ENCODE data around the gene TMTC1. TPM values are rescaled to one million over a fixed set of nuclear protein-coding genes. Genes with fewer than 3 reads are reported as not detected.

The TMTC1 gene
- polyA plus RNA-seq, 1 of the 3 experiments (the other 2 are of a cell fraction), result 0.13 TPM

DNA sequence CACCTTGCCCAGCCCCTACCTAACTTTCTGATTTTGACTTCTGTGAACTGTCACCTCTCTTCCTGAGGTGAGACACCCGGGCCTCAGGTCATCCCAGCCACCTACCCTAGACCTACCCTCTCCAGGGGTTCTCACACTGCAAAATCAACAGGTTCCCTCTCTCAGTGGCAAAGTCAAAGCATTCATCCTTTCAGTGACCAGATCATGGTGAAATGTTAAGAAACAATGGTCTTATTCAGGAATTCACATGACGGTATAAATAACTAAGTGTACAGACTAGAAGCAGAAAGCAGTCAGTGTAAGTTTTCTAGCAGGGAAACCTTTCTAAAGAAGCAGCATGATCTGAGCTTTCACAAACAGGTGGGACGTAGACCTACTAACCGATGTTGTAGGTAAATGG is 133.4 kb downstream of the TMTC1 start:
- Histone ChIP-seq H3K9ac (no peak overlapping the region), H3K9me3 (no peaks in the 10 kb centered on the region), H3F3A (replicated peaks; ENCODE audit: insufficient read depth) (no peaks in the 10 kb centered on the region), H2AFZ (ENCODE audit: low read depth) (no peak overlapping the region), H3K27ac (ENCODE audit: low read depth in 2 of 2, low read length in 1 of 2) (no peak overlapping the region), H3K4me1 (ENCODE audit: control insufficient read depth in 1 of 2, insufficient read depth in 2 of 2, low read depth in 1 of 2, low read length in 1 of 2) (no peaks in the 10 kb centered on the region), H3K4me3 (ENCODE audit: low read depth in 2 of 2, low read length in 1 of 2) (no peak overlapping the region), H3K9me2 (no peaks in the 10 kb centered on the region), H3K4me2 (no peak overlapping the region), H3K27me3 (ENCODE audit: insufficient read depth) (no peaks in the 10 kb centered on the region), H4K20me1 (ENCODE audit: insufficient read depth) (no peaks in the 10 kb centered on the region), H3K79me2 (ENCODE audit: insufficient read depth) (no peaks in the 10 kb centered on the region), H3K36me3 (replicated peaks in 1 of 2; ENCODE audit: control insufficient read depth in 1 of 2, insufficient read depth in 2 of 2, low read length in 1 of 2) (no peaks in the 10 kb centered on the region)
- no peak for DNase-seq
- ChIA-PET POLR2A (no interaction called here), CTCF (no interaction called here)
- TF ChIP-seq FOSL2 (IDR thresholded peaks at IDR 0.05; ENCODE audit: borderline replicate concordance, low read depth) (no peak), NRF1 (IDR thresholded peaks at IDR 0.05; ENCODE audit: low read depth, low read length) (no peak), JUND (IDR thresholded peaks at IDR 0.05) (no peak)
- WGBS (ENCODE audit: low lambda C conversion rate), result 64% methylated on average over 4 of the region's 4 CpGs

DNA sequence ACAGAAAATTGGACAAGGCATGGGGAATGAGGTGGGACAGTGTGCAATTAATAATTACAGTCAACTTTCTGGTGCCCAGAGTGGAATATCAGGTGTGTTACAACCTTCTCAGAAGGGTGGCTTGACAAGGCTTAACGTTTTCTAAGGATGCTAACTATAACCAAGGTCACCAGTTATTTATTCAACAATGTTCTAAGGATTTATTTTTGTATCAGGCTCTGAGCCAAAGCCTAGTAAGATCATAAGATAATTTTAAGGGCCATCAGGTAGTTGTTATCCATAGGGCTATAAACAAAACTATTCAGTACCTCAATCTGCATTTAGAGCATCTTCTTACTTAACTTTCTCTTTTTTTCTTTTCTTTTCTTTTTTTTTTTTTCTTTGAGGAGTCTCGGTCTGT is 134.0 kb downstream of the TMTC1 start:
- no peaks in the 10 kb centered on the region for H3F3A ChIP-seq (replicated peaks; ENCODE audit: insufficient read depth)
- H3K4me1 ChIP-seq (ENCODE audit: control insufficient read depth in 1 of 2, insufficient read depth in 2 of 2, low read depth in 1 of 2, low read length in 1 of 2), result no peaks in the 10 kb centered on the region
- no peak overlapping the region for H2AFZ ChIP-seq (ENCODE audit: low read depth)
- 20% methylated on average over 2 of the region's 2 CpGs for WGBS (ENCODE audit: low lambda C conversion rate)
- H3K36me3 ChIP-seq (replicated peaks in 1 of 2; ENCODE audit: control insufficient read depth in 1 of 2, insufficient read depth in 2 of 2, low read length in 1 of 2), result no peaks in the 10 kb centered on the region
- H3K4me3 ChIP-seq (ENCODE audit: low read depth in 2 of 2, low read length in 1 of 2), result no peak overlapping the region
- no peak overlapping the region for H3K9ac ChIP-seq
- H4K20me1 ChIP-seq (ENCODE audit: insufficient read depth), result no peaks in the 10 kb centered on the region
- no peaks in the 10 kb centered on the region for H3K27me3 ChIP-seq (ENCODE audit: insufficient read depth)
- DNase-seq, result no peak
- CTCF ChIA-PET, result no interaction called here
- no peaks in the 10 kb centered on the region for H3K9me3 ChIP-seq
- H3K9me2 ChIP-seq, result no peaks in the 10 kb centered on the region
- H3K4me2 ChIP-seq, result no peak overlapping the region
- TF ChIP-seq NFIC (IDR thresholded peaks at IDR 0.05; ENCODE audit: borderline replicate concordance) (no peak), TAF1 (IDR thresholded peaks at IDR 0.05; ENCODE audit: borderline replicate concordance, low read depth, low read length) (no peak), JUND (IDR thresholded peaks at IDR 0.05) (no peak), GATA2 (CRISPR knock-in tag; IDR thresholded peaks at IDR 0.05) (no peak)
- TF ChIP-seq, protein P1, sequence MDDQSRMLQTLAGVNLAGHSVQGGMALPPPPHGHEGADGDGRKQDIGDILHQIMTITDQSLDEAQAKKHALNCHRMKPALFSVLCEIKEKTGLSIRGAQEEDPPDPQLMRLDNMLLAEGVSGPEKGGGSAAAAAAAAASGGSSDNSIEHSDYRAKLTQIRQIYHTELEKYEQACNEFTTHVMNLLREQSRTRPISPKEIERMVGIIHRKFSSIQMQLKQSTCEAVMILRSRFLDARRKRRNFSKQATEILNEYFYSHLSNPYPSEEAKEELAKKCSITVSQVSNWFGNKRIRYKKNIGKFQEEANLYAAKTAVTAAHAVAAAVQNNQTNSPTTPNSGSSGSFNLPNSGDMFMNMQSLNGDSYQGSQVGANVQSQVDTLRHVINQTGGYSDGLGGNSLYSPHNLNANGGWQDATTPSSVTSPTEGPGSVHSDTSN (IDR thresholded peaks at IDR 0.05), result no peak
- TF ChIP-seq, protein P2, sequence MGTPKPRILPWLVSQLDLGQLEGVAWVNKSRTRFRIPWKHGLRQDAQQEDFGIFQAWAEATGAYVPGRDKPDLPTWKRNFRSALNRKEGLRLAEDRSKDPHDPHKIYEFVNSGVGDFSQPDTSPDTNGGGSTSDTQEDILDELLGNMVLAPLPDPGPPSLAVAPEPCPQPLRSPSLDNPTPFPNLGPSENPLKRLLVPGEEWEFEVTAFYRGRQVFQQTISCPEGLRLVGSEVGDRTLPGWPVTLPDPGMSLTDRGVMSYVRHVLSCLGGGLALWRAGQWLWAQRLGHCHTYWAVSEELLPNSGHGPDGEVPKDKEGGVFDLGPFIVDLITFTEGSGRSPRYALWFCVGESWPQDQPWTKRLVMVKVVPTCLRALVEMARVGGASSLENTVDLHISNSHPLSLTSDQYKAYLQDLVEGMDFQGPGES (IDR thresholded peaks at IDR 0.05; ENCODE audit: low read depth, low read length), result no peak
- no peaks in the 10 kb centered on the region for H3K79me2 ChIP-seq (ENCODE audit: insufficient read depth)
- no peak overlapping the region for H3K27ac ChIP-seq (ENCODE audit: low read depth in 2 of 2, low read length in 1 of 2)
- POLR2A ChIA-PET, result no interaction called here

DNA sequence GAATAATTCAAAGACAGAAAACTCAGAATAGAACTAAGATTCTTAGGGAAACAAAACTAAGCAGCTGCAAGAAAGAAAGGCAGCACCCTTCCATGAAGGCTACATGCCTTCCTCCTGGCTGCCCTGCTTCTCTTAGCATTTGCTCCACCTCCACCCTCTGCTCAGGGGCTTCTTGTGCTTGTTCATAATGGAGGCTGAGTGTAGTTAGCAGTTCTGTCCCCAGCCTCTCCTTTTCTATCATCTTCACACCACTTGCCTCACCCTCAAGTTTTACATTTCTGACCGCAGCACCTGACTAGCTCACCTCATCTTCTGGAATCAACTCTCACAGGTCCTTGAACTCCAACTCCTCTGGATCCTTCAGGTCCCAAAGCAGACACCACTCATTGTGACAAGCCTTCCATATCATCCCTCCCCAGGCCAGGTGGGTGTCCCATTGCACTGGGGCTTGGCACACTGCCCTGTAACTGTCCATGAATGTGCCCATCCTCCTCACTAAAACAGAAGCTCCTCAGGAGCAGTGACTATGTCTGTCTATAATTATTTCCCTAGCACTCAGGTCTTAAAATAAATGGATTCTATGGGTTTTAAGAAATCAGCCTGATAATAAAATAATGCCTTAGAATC is 139.1 kb downstream of the TMTC1 start:
- Histone ChIP-seq H3K9me2 (no peaks in the 10 kb centered on the region), H3K4me2 (no peak overlapping the region), H3K27me3 (ENCODE audit: insufficient read depth) (no peaks in the 10 kb centered on the region), H3K4me3 (ENCODE audit: low read depth in 2 of 2, low read length in 1 of 2) (no peak overlapping the region), H2AFZ (ENCODE audit: low read depth) (no peak overlapping the region), H4K20me1 (ENCODE audit: insufficient read depth) (no peaks in the 10 kb centered on the region), H3K79me2 (ENCODE audit: insufficient read depth) (no peaks in the 10 kb centered on the region), H3K9ac (no peak overlapping the region), H3F3A (replicated peaks; ENCODE audit: insufficient read depth) (no peaks in the 10 kb centered on the region), H3K9me3 (no peaks in the 10 kb centered on the region), H3K4me1 (ENCODE audit: control insufficient read depth in 1 of 2, insufficient read depth in 2 of 2, low read depth in 1 of 2, low read length in 1 of 2) (no peaks in the 10 kb centered on the region), H3K36me3 (replicated peaks in 1 of 2; ENCODE audit: control insufficient read depth in 1 of 2, insufficient read depth in 2 of 2, low read length in 1 of 2) (no peaks in the 10 kb centered on the region), H3K27ac (ENCODE audit: low read depth in 2 of 2, low read length in 1 of 2) (no peak overlapping the region)
- 74% methylated on average over 1 of the region's 1 CpG for WGBS (ENCODE audit: low lambda C conversion rate)
- ChIA-PET CTCF (no interaction called here), POLR2A (no interaction called here)
- DNase-seq, result no peak
- TF ChIP-seq TEAD4 (IDR thresholded peaks at IDR 0.05; ENCODE audit: borderline replicate concordance, insufficient read depth) (no peak), SMC3 (IDR thresholded peaks at IDR 0.05; ENCODE audit: low read depth, low read length) (no peak), NFIC (IDR thresholded peaks at IDR 0.05; ENCODE audit: borderline replicate concordance) (no peak), ELF1 (IDR thresholded peaks at IDR 0.05) (no peak), NRF1 (IDR thresholded peaks at IDR 0.05; ENCODE audit: low read depth, low read length) (no peak), GABPA (IDR thresholded peaks at IDR 0.05; ENCODE audit: low read depth) (no peak), MEF2A (IDR thresholded peaks at IDR 0.05; ENCODE audit: borderline replicate concordance, low read depth) (no peak), RAD21 (IDR thresholded peaks at IDR 0.05; ENCODE audit: low read length) (no peak), YY1 (IDR thresholded peaks at IDR 0.05; ENCODE audit: low read depth) (no peak)
- TF ChIP-seq, protein P1 (IDR thresholded peaks at IDR 0.05), result no peak
- TF ChIP-seq, protein P3, sequence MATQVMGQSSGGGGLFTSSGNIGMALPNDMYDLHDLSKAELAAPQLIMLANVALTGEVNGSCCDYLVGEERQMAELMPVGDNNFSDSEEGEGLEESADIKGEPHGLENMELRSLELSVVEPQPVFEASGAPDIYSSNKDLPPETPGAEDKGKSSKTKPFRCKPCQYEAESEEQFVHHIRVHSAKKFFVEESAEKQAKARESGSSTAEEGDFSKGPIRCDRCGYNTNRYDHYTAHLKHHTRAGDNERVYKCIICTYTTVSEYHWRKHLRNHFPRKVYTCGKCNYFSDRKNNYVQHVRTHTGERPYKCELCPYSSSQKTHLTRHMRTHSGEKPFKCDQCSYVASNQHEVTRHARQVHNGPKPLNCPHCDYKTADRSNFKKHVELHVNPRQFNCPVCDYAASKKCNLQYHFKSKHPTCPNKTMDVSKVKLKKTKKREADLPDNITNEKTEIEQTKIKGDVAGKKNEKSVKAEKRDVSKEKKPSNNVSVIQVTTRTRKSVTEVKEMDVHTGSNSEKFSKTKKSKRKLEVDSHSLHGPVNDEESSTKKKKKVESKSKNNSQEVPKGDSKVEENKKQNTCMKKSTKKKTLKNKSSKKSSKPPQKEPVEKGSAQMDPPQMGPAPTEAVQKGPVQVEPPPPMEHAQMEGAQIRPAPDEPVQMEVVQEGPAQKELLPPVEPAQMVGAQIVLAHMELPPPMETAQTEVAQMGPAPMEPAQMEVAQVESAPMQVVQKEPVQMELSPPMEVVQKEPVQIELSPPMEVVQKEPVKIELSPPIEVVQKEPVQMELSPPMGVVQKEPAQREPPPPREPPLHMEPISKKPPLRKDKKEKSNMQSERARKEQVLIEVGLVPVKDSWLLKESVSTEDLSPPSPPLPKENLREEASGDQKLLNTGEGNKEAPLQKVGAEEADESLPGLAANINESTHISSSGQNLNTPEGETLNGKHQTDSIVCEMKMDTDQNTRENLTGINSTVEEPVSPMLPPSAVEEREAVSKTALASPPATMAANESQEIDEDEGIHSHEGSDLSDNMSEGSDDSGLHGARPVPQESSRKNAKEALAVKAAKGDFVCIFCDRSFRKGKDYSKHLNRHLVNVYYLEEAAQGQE (IDR thresholded peaks at IDR 0.05; ENCODE audit: low read depth, low read length), result no peak
